ENCODE measurements around the gene DDX59.
A peak's percentile ranks its signal among the peaks of the same experiment; 100 is the strongest.

The DDX59 gene

GRCh38 chr1:200675588-200675852 lies 5.8 kb upstream of the DDX59 start:
- TF ChIP-seq MAX (IDR thresholded peaks at IDR 0.05): no peak
- TF ChIP-seq YY1 (IDR thresholded peaks at IDR 0.05; ENCODE audit: low read depth): no peak
- TF ChIP-seq EP300 (IDR thresholded peaks at IDR 0.05; ENCODE audit: borderline replicate concordance): no peak
- no peak for TF ChIP-seq FOXM1 (IDR thresholded peaks at IDR 0.05; ENCODE audit: borderline replicate concordance, low read depth)
- TF ChIP-seq CREB1 (IDR thresholded peaks at IDR 0.05; ENCODE audit: low read depth): no peak
- TF ChIP-seq ZBTB7A (IDR thresholded peaks at IDR 0.05; ENCODE audit: low read depth): no peak

GRCh38 chr1:200674838-200675587 lies 5.3 kb upstream of the DDX59 start:
- TF ChIP-seq CREB1 (IDR thresholded peaks at IDR 0.05; ENCODE audit: low read depth) (no peak), FOXM1 (IDR thresholded peaks at IDR 0.05; ENCODE audit: borderline replicate concordance, low read depth) (no peak), YY1 (IDR thresholded peaks at IDR 0.05; ENCODE audit: low read depth) (no peak), ZBTB7A (IDR thresholded peaks at IDR 0.05; ENCODE audit: low read depth) (no peak), EP300 (IDR thresholded peaks at IDR 0.05; ENCODE audit: borderline replicate concordance) (no peak), USF1 (IDR thresholded peaks at IDR 0.05) (no peak), MAX (IDR thresholded peaks at IDR 0.05) (no peak), TEAD4 (IDR thresholded peaks at IDR 0.05) (no peak)

GRCh38 chr1:200673952-200674823 lies 4.5 kb upstream of the DDX59 start:
- TF ChIP-seq YY1 (IDR thresholded peaks at IDR 0.05; ENCODE audit: low read depth) (no peak), EGR1 (IDR thresholded peaks at IDR 0.05) (no peak), TCF12 (IDR thresholded peaks at IDR 0.05; ENCODE audit: low read depth) (no peak), FOXM1 (IDR thresholded peaks at IDR 0.05; ENCODE audit: borderline replicate concordance, low read depth) (no peak), TEAD4 (IDR thresholded peaks at IDR 0.05) (no peak), CEBPB (IDR thresholded peaks at IDR 0.05) (no peak), RAD21 (IDR thresholded peaks at IDR 0.05; ENCODE audit: low read depth) (no peak)

- no peak for TF ChIP-seq CREB1 (IDR thresholded peaks at IDR 0.05; ENCODE audit: low read depth)
- TF ChIP-seq RAD21 (IDR thresholded peaks at IDR 0.05; ENCODE audit: low read depth): no peak
- TF ChIP-seq MAX (IDR thresholded peaks at IDR 0.05): no peak
- TF ChIP-seq TCF12 (IDR thresholded peaks at IDR 0.05; ENCODE audit: low read depth): no peak
- no peak for TF ChIP-seq EP300 (IDR thresholded peaks at IDR 0.05; ENCODE audit: borderline replicate concordance)
- no peak for TF ChIP-seq TAF1 (IDR thresholded peaks at IDR 0.05; ENCODE audit: low read depth)
- TF ChIP-seq NFIC (IDR thresholded peaks at IDR 0.05): no peak
- no peak for TF ChIP-seq USF1 (IDR thresholded peaks at IDR 0.05)
- no peak for TF ChIP-seq CEBPB (IDR thresholded peaks at IDR 0.05)
- no peak for TF ChIP-seq EGR1 (IDR thresholded peaks at IDR 0.05)
- TF ChIP-seq REST (IDR thresholded peaks at IDR 0.05; ENCODE audit: low read depth): no peak
- TF ChIP-seq TEAD4 (IDR thresholded peaks at IDR 0.05): no peak
- no peak for TF ChIP-seq FOXM1 (IDR thresholded peaks at IDR 0.05; ENCODE audit: borderline replicate concordance, low read depth)
- no peak for TF ChIP-seq YY1 (IDR thresholded peaks at IDR 0.05; ENCODE audit: low read depth)
- TF ChIP-seq ZBTB7A (IDR thresholded peaks at IDR 0.05; ENCODE audit: low read depth): no peak
Observed at GRCh38 chr1:200671235-200671786, 1.6 kb upstream of the DDX59 start.

- TF ChIP-seq CEBPB (IDR thresholded peaks at IDR 0.05) (no peak), EGR1 (IDR thresholded peaks at IDR 0.05) (no peak; the same call in 1 of the 2 replicates), USF1 (IDR thresholded peaks at IDR 0.05) (peak; percentile 81), REST (IDR thresholded peaks at IDR 0.05; ENCODE audit: low read depth) (no peak), NFIC (IDR thresholded peaks at IDR 0.05) (no peak), EP300 (IDR thresholded peaks at IDR 0.05; ENCODE audit: borderline replicate concordance) (no peak), MAX (IDR thresholded peaks at IDR 0.05) (peak; percentile 92), TCF12 (IDR thresholded peaks at IDR 0.05; ENCODE audit: low read depth) (no peak; the same call in 1 of the 2 replicates), FOXM1 (IDR thresholded peaks at IDR 0.05; ENCODE audit: borderline replicate concordance, low read depth) (no peak), TAF1 (IDR thresholded peaks at IDR 0.05; ENCODE audit: low read depth) (no peak), RAD21 (IDR thresholded peaks at IDR 0.05; ENCODE audit: low read depth) (no peak), CREB1 (IDR thresholded peaks at IDR 0.05; ENCODE audit: low read depth) (0 out of 2 replicates have a peak, but pooled peaks have one; percentile 3), TEAD4 (IDR thresholded peaks at IDR 0.05) (peak; percentile 7; the same call in 1 of the 2 replicates), YY1 (IDR thresholded peaks at IDR 0.05; ENCODE audit: low read depth) (no peak; the same call in 1 of the 2 replicates), ZBTB7A (IDR thresholded peaks at IDR 0.05; ENCODE audit: low read depth) (no peak)
Observed at GRCh38 chr1:200670242-200671118, 773 bp upstream of the DDX59 start.
